H9 (cell line): ENCODE measurements around the gene HNRNPK. TPM values are rescaled to one million over a fixed set of nuclear protein-coding genes. Genes with fewer than 3 reads are reported as not detected.

Experiments
- DNase-seq: peaks from one replicate; pipeline ENCODE4 v3.0.0-alpha.2; 2017
- H2AFZ ChIP-seq: one replicate; pipeline ENCODE4 v1.6.1; 2013; ENCODE audit warnings: mild to moderate bottlenecking, low read length, control low read depth, moderate library complexity
- H2AK5ac ChIP-seq: 2 replicates; pipeline ENCODE4 v1.6.1; 2013; ENCODE audit warnings: low read length, control low read depth, mixed read lengths; ENCODE audit not compliant: insufficient read length
- H2BK120ac ChIP-seq: one replicate; pipeline ENCODE4 v1.6.1; 2013; ENCODE audit warnings: low read depth, mild to moderate bottlenecking, low read length, control low read depth, inconsistent platforms; ENCODE audit not compliant: poor library complexity, severe bottlenecking
- H2BK12ac ChIP-seq: 2 replicates; pipeline ENCODE4 v1.6.1; 2013; ENCODE audit warnings: low read length, control low read depth, mixed read lengths, low read depth; ENCODE audit not compliant: insufficient read length
- H2BK15ac ChIP-seq: 2 replicates; pipeline ENCODE4 v1.6.1; 2013; ENCODE audit warnings: low read depth, low read length, control low read depth
- H2BK20ac ChIP-seq: one replicate; pipeline ENCODE4 v1.6.1; 2013; ENCODE audit warnings: low read depth, mild to moderate bottlenecking, low read length, control low read depth, inconsistent platforms; ENCODE audit not compliant: poor library complexity, severe bottlenecking
- H2BK5ac ChIP-seq: 2 replicates; pipeline ENCODE4 v1.6.1; 2013; ENCODE audit warnings: low read length, control low read depth, mixed read lengths; ENCODE audit not compliant: insufficient read length
- H3K14ac ChIP-seq: 2 replicates; pipeline ENCODE4 v1.6.1; 2013; ENCODE audit warnings: low read length, control low read depth; ENCODE audit not compliant: insufficient read depth
- H3K18ac ChIP-seq: 2 replicates; pipeline ENCODE4 v1.6.1; 2013; ENCODE audit warnings: low read depth, mild to moderate bottlenecking, mixed read lengths, low read length, control low read depth; ENCODE audit not compliant: insufficient read length
- H3K23ac ChIP-seq: 2 replicates; pipeline ENCODE4 v1.6.1; 2013; ENCODE audit warnings: low read length, control low read depth, mixed read lengths, low read depth; ENCODE audit not compliant: insufficient read length
- H3K23me2 ChIP-seq: 2 replicates; pipeline ENCODE4 v1.6.1; 2013; ENCODE audit warnings: low read depth, mild to moderate bottlenecking, mixed read lengths, low read length, control low read depth; ENCODE audit not compliant: insufficient read length, poor library complexity, severe bottlenecking
- H3K27ac ChIP-seq: 2 replicates; pipeline ENCODE4 v1.5.1; 2013; ENCODE audit warnings: low read length, control low read depth, mixed read lengths, low read depth; ENCODE audit not compliant: insufficient read length
- H3K27me3 ChIP-seq: 2 replicates; pipeline ENCODE4 v1.6.1; 2013; ENCODE audit warnings: low read length, control low read depth, inconsistent platforms; ENCODE audit not compliant: insufficient read depth
- H3K4ac ChIP-seq: 2 replicates; pipeline ENCODE4 v1.6.1; 2013; ENCODE audit warnings: low read depth, mild to moderate bottlenecking, control low read depth, inconsistent platforms, low read length, moderate library complexity
- H3K4me1 ChIP-seq: 2 replicates; pipeline ENCODE4 v1.6.1; 2013; ENCODE audit warnings: low read length, control low read depth, inconsistent platforms; ENCODE audit not compliant: insufficient read depth
- H3K4me2 ChIP-seq: 2 replicates; pipeline ENCODE4 v1.6.1; 2013; ENCODE audit warnings: low read length, control low read depth, mixed read lengths; ENCODE audit not compliant: insufficient read length, insufficient read depth
- H3K56ac ChIP-seq: 2 replicates; pipeline ENCODE4 v1.6.1; 2013; ENCODE audit warnings: low read depth, mild to moderate bottlenecking, mixed read lengths, low read length, control low read depth; ENCODE audit not compliant: insufficient read length
- H3K79me1 ChIP-seq: 2 replicates; pipeline ENCODE4 v1.6.1; 2013; ENCODE audit warnings: low read depth, mild to moderate bottlenecking, moderate library complexity, low read length, control low read depth, inconsistent platforms; ENCODE audit not compliant: insufficient read depth, poor library complexity, severe bottlenecking
- H3K79me2 ChIP-seq: 2 replicates; pipeline ENCODE4 v1.6.1; 2013; ENCODE audit warnings: low read length, control low read depth, inconsistent platforms; ENCODE audit not compliant: insufficient read depth
- H3K9ac ChIP-seq: 2 replicates; pipeline ENCODE4 v1.6.1; 2013; ENCODE audit warnings: low read length, control low read depth, mixed read lengths; ENCODE audit not compliant: insufficient read length; ENCODE audit errors: extremely low read depth
- H3K9me3 ChIP-seq: one replicate; pipeline ENCODE4 v1.6.1; 2013; ENCODE audit warnings: low read depth, low read length, inconsistent platforms; ENCODE audit not compliant: control insufficient read depth
- H3T11ph ChIP-seq: one replicate; pipeline ENCODE4 v1.6.1; 2013; ENCODE audit warnings: mild to moderate bottlenecking, low read length, control low read depth, inconsistent platforms
- H4K20me1 ChIP-seq: one replicate; pipeline ENCODE4 v1.6.1; 2013; ENCODE audit not compliant: control insufficient read depth, insufficient read length, insufficient read depth
- H4K5ac ChIP-seq: 2 replicates; pipeline ENCODE4 v1.6.1; 2013; ENCODE audit warnings: low read depth, mild to moderate bottlenecking, mixed read lengths, low read length, control low read depth; ENCODE audit not compliant: insufficient read length
- H4K8ac ChIP-seq: replicated peaks from 2 replicates; pipeline ENCODE4 v1.6.1; 2013; ENCODE audit warnings: low read length, control low read depth, mixed read lengths, low read depth; ENCODE audit not compliant: insufficient read length
- H4K91ac ChIP-seq: 2 replicates; pipeline ENCODE4 v1.6.1; 2013; ENCODE audit warnings: low read depth, mild to moderate bottlenecking, moderate library complexity, mixed read lengths, low read length, control low read depth; ENCODE audit not compliant: insufficient read length
- H3K27ac Mint-ChIP-seq, 3 experiments: 2 replicates in 2 of 3; 3 replicates in 1 of 3; pipeline ENCODE4 v1.8.0; 2020 to 2021; ENCODE audit warnings: mixed read lengths in 3 of 3, mild to moderate bottlenecking in 1 of 3, moderate library complexity in 1 of 3
- H3K27me3 Mint-ChIP-seq: 2 replicates; pipeline ENCODE4 v1.8.0; 2021; ENCODE audit warnings: low read depth, mild to moderate bottlenecking, moderate library complexity, mixed read lengths
- H3K36me3 Mint-ChIP-seq, 3 experiments: 2 replicates in 2 of 3; 3 replicates in 1 of 3; pipeline ENCODE4 v1.8.0; 2020 to 2021; ENCODE audit warnings: low read depth in 3 of 3, mixed read lengths in 3 of 3; ENCODE audit not compliant: insufficient read depth in 1 of 3
- H3K4me1 Mint-ChIP-seq, 2 experiments: 2 replicates each; pipeline ENCODE4 v1.8.0; 2020; ENCODE audit warnings: mixed read lengths in 2 of 2
- H3K4me3 Mint-ChIP-seq, 2 experiments: 2 replicates in 1 of 2; 3 replicates in 1 of 2; pipeline ENCODE4 v1.8.0; 2020 to 2021; ENCODE audit warnings: mild to moderate bottlenecking in 2 of 2, mixed read lengths in 2 of 2, moderate library complexity in 1 of 2
- H3K9me3 Mint-ChIP-seq, 2 experiments: 2 replicates in 1 of 2; 3 replicates in 1 of 2; pipeline ENCODE4 v1.8.0; 2020; ENCODE audit warnings: mild to moderate bottlenecking in 2 of 2, mixed read lengths in 2 of 2, moderate library complexity in 1 of 2
- WGBS: extraction: QIAGEN DNeasy Blood & Tissue Kit; methylation state at CpG from one replicate; pipeline ENCODE4 v1.1.7; 2013; ENCODE audit warnings: missing lambda C conversion rate, low lambda C conversion rate, mixed read lengths; ENCODE audit not compliant: insufficient read length; ENCODE audit errors: extremely low coverage; 5-methylcytosine and 5-hydroxymethylcytosine counted together
- total RNA-seq: library from RNA; stranded (reverse); gene quantifications from 2 replicates; pipeline ENCODE4 v1.2.1, GENCODE V29; 2021
- TF ChIP-seq, protein P1 (sequence below): fragments of 200-600 bp; sonication (generic); conservative IDR thresholded peaks from 3 replicates; pipeline ENCODE4 v1.8.0; 2021; ENCODE audit warnings: antibody characterized with exemption, mild to moderate bottlenecking

HNRNPK gene
- total RNA-seq, 1 experiment from 2014 or later = 790 TPM

DNA sequence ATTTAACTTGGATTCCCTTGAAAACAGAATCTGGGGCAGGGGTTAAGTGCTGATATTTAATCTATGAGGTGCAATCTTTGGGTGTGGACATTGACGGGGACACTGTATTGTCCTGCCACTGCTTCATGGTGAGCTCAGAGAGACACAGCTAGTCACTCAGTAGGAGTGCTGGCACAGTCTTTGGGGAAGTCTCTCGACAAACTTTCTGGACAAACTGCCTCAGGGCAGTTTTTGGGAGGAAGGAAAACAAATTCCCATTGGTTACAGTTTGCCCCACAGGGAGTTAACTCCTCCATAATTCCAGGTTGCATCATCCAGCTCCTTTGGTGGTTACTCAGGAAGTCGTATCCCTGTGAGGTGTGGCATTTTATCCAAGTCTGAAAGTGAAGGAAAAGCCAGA, 17.9 kb downstream of the HNRNPK start:
- Histone ChIP-seq H3K4me1 (no peaks in the 10 kb centered on the region; the same call in 1 of the 2 replicates), H2BK120ac (no peak overlapping the region), H3K9ac (no peak overlapping the region), H3T11ph (no peak overlapping the region), H4K91ac (no peak overlapping the region), H3K56ac (no peak overlapping the region), H4K5ac (no peak overlapping the region), H2AK5ac (no peak overlapping the region), H3K23me2 (no peaks in the 10 kb centered on the region), H4K20me1 (no peaks in the 10 kb centered on the region), H3K79me2 (no peaks in the 10 kb centered on the region), H3K4ac (no peak overlapping the region), H2BK15ac (no peak overlapping the region), H3K18ac (no peak overlapping the region), H2BK5ac (no peak overlapping the region), H3K79me1 (no peaks in the 10 kb centered on the region), H2BK20ac (no peak overlapping the region), H3K27ac (no peak overlapping the region), H3K4me2 (no peak overlapping the region), H3K23ac (no peak overlapping the region), H2BK12ac (no peak overlapping the region), H3K9me3 (no peaks in the 10 kb centered on the region), H4K8ac (no peak overlapping the region), H3K27me3 (no peaks in the 10 kb centered on the region), H3K14ac (no peak overlapping the region), H2AFZ (no peak overlapping the region)
- H3K9me3 Mint-ChIP-seq = no peaks in the 10 kb centered on the region
- DNase-seq = no peak
- peaks cover 5% of the 10 kb centered on the region for H3K27me3 Mint-ChIP-seq
- H3K4me1 Mint-ChIP-seq = peaks cover 2% of the 10 kb centered on the region in 2 experiments; a peak in 1 of 4 replicates
- TF ChIP-seq, protein P1, sequence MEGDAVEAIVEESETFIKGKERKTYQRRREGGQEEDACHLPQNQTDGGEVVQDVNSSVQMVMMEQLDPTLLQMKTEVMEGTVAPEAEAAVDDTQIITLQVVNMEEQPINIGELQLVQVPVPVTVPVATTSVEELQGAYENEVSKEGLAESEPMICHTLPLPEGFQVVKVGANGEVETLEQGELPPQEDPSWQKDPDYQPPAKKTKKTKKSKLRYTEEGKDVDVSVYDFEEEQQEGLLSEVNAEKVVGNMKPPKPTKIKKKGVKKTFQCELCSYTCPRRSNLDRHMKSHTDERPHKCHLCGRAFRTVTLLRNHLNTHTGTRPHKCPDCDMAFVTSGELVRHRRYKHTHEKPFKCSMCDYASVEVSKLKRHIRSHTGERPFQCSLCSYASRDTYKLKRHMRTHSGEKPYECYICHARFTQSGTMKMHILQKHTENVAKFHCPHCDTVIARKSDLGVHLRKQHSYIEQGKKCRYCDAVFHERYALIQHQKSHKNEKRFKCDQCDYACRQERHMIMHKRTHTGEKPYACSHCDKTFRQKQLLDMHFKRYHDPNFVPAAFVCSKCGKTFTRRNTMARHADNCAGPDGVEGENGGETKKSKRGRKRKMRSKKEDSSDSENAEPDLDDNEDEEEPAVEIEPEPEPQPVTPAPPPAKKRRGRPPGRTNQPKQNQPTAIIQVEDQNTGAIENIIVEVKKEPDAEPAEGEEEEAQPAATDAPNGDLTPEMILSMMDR = no peak
- WGBS = no CpG with 5 or more reads among the region's 3 CpGs
- H3K27ac Mint-ChIP-seq = peak overlapping the region in 1 of 3 experiments; percentile 78; a peak in 3 of 7 replicates
- no peak overlapping the region for H3K4me3 Mint-ChIP-seq
- H3K36me3 Mint-ChIP-seq = peaks cover 0 to 11% (median 5%) of the 10 kb centered on the region in 3 experiments; a peak in 4 of 7 replicates
